ENCODE measurements around the gene DOC2B. TPM values are rescaled to one million over a fixed set of nuclear protein-coding genes. Genes with fewer than 3 reads are reported as not detected.
A peak's percentile ranks its signal among the peaks of the same experiment; 100 is the strongest.

DOC2B gene
- total RNA-seq, 2 experiments from 2014 or later = 0.05 TPM; not detected in 1

- H3K36me3 Mint-ChIP-seq = no peaks in the 10 kb centered on the region
- CTCF ChIA-PET = no interaction called here
- H3K27ac Mint-ChIP-seq = no peak overlapping the region
Observed at GRCh38 chr17:192666-193425, 11.4 kb upstream of the DOC2B start.

GRCh38 chr17:189444-189843 lies 8.0 kb upstream of the DOC2B start:
- H3K4me3 Mint-ChIP-seq = no peak overlapping the region
- H3K27me3 Mint-ChIP-seq = peaks cover 5% of the 10 kb centered on the region
- no peaks in the 10 kb centered on the region for H3K9me3 Mint-ChIP-seq (ENCODE audit: low read depth)
- H3K27ac Mint-ChIP-seq = no peak overlapping the region
- peaks cover 21% of the 10 kb centered on the region for H3K4me1 Mint-ChIP-seq
- CTCF ChIA-PET = no interaction called here
- DNase-seq (no peak), ATAC-seq (no peak)
- H3K36me3 Mint-ChIP-seq = no peaks in the 10 kb centered on the region

More at GRCh38 chr17:192666-193425, 11.4 kb upstream of the DOC2B start:
- peaks cover 3% of the 10 kb centered on the region for H3K4me1 Mint-ChIP-seq
- no peak for DNase-seq
- no peaks in the 10 kb centered on the region for H3K9me3 Mint-ChIP-seq (ENCODE audit: low read depth)
- H3K27me3 Mint-ChIP-seq = peaks cover 11% of the 10 kb centered on the region
- H3K4me3 Mint-ChIP-seq = no peak overlapping the region
- no peak for ATAC-seq

- CTCF ChIA-PET = interaction anchor here (0.7 to 1.4 kb wide), 2 partner anchors 9 to 332 kb away, joined by 3 read pairs; no protein-coding TSS in a partner anchor
- Mint-ChIP-seq H3K4me3 (no peak overlapping the region), H3K27ac (no peak overlapping the region), H3K9me3 (ENCODE audit: low read depth) (no peaks in the 10 kb centered on the region), H3K36me3 (no peaks in the 10 kb centered on the region), H3K4me1 (peaks cover 22% of the 10 kb centered on the region), H3K27me3 (peaks cover 24% of the 10 kb centered on the region)
- DNase-seq (no peak), ATAC-seq (no peak)
Observed at GRCh38 chr17:187130-187529, 5.7 kb upstream of the DOC2B start.

GRCh38 chr17:185445-186138 lies 4.1 kb upstream of the DOC2B start:
- peaks cover 25% of the 10 kb centered on the region for H3K4me1 Mint-ChIP-seq
- CTCF ChIA-PET = no interaction called here
- H3K27me3 Mint-ChIP-seq = peaks cover 29% of the 10 kb centered on the region
- H3K27ac Mint-ChIP-seq = peak overlapping the region; percentile 69
- no peaks in the 10 kb centered on the region for H3K36me3 Mint-ChIP-seq
- H3K9me3 Mint-ChIP-seq (ENCODE audit: low read depth) = no peaks in the 10 kb centered on the region
- DNase-seq = peak; percentile 76
- ATAC-seq = peak; percentile 28
- H3K4me3 Mint-ChIP-seq = peak overlapping the region; percentile 6

- H3K9me3 Mint-ChIP-seq (ENCODE audit: low read depth) = no peaks in the 10 kb centered on the region
- H3K36me3 Mint-ChIP-seq = no peaks in the 10 kb centered on the region
- peaks cover 41% of the 10 kb centered on the region for H3K27me3 Mint-ChIP-seq
- ATAC-seq = no peak
- DNase-seq = no peak
- peaks cover 23% of the 10 kb centered on the region for H3K4me1 Mint-ChIP-seq
- H3K4me3 Mint-ChIP-seq = no peak overlapping the region
- CTCF ChIA-PET = interaction anchor here (1.3 kb wide), 1 partner anchor 37 kb away, joined by 3 read pairs; no protein-coding TSS in a partner anchor
- H3K27ac Mint-ChIP-seq = no peak overlapping the region
Observed at GRCh38 chr17:183021-183420, 1.6 kb upstream of the DOC2B start.

- peak overlapping the region; percentile 21 for H3K4me3 Mint-ChIP-seq
- no peak for ATAC-seq
Observed at GRCh38 chr17:182050-182751, 751 bp upstream of the DOC2B start.

GRCh38 chr17:180381-181244 lies 837 bp downstream of the DOC2B start:
- no peaks in the 10 kb centered on the region for H3K36me3 Mint-ChIP-seq
- CTCF ChIA-PET = no interaction called here
- peaks cover 13% of the 10 kb centered on the region for H3K4me1 Mint-ChIP-seq
- H3K27ac Mint-ChIP-seq = no peak overlapping the region
- ATAC-seq (no peak), DNase-seq (no peak)
- H3K4me3 Mint-ChIP-seq = no peak overlapping the region
- no peaks in the 10 kb centered on the region for H3K9me3 Mint-ChIP-seq (ENCODE audit: low read depth)
- peaks cover 49% of the 10 kb centered on the region for H3K27me3 Mint-ChIP-seq

More at GRCh38 chr17:182050-182751, 751 bp upstream of the DOC2B start:
- CTCF ChIA-PET = interaction anchor here (1.3 kb wide), 1 partner anchor 36 kb away, joined by 3 read pairs; no protein-coding TSS in a partner anchor
- Mint-ChIP-seq H3K27me3 (peaks cover 48% of the 10 kb centered on the region), H3K27ac (no peak overlapping the region), H3K4me1 (peaks cover 23% of the 10 kb centered on the region), H3K9me3 (ENCODE audit: low read depth) (no peaks in the 10 kb centered on the region), H3K36me3 (no peaks in the 10 kb centered on the region)
- DNase-seq = no peak

GRCh38 chr17:179781-180380 lies 1.6 kb downstream of the DOC2B start:
- Mint-ChIP-seq H3K9me3 (ENCODE audit: low read depth) (no peaks in the 10 kb centered on the region), H3K27ac (no peak overlapping the region), H3K4me3 (no peak overlapping the region), H3K36me3 (no peaks in the 10 kb centered on the region), H3K27me3 (peaks cover 49% of the 10 kb centered on the region), H3K4me1 (peaks cover 6% of the 10 kb centered on the region)
- CTCF ChIA-PET = no interaction called here
- DNase-seq = no peak
- no peak for ATAC-seq

GRCh38 chr17:179066-179432 lies 2.4 kb downstream of the DOC2B start:
- DNase-seq (no peak), ATAC-seq (no peak)
- H3K27me3 Mint-ChIP-seq = peaks cover 49% of the 10 kb centered on the region
- H3K9me3 Mint-ChIP-seq (ENCODE audit: low read depth) = no peaks in the 10 kb centered on the region
- peaks cover 5% of the 10 kb centered on the region for H3K4me1 Mint-ChIP-seq
- CTCF ChIA-PET = no interaction called here
- H3K27ac Mint-ChIP-seq = no peak overlapping the region
- H3K36me3 Mint-ChIP-seq = no peaks in the 10 kb centered on the region
- H3K4me3 Mint-ChIP-seq = no peak overlapping the region

GRCh38 chr17:178292-179065 lies 3.0 kb downstream of the DOC2B start:
- CTCF ChIA-PET = no interaction called here
- H3K27ac Mint-ChIP-seq = no peak overlapping the region
- no peaks in the 10 kb centered on the region for H3K9me3 Mint-ChIP-seq (ENCODE audit: low read depth)
- H3K36me3 Mint-ChIP-seq = no peaks in the 10 kb centered on the region
- no peak for ATAC-seq
- DNase-seq = no peak
- no peak overlapping the region for H3K4me3 Mint-ChIP-seq
- peaks cover 43% of the 10 kb centered on the region for H3K27me3 Mint-ChIP-seq
- peaks cover 5% of the 10 kb centered on the region for H3K4me1 Mint-ChIP-seq

GRCh38 chr17:177762-178161 lies 3.7 kb downstream of the DOC2B start:
- H3K9me3 Mint-ChIP-seq (ENCODE audit: low read depth) = no peaks in the 10 kb centered on the region
- DNase-seq (no peak), ATAC-seq (no peak)
- peaks cover 36% of the 10 kb centered on the region for H3K27me3 Mint-ChIP-seq
- H3K4me3 Mint-ChIP-seq = no peak overlapping the region
- no peak overlapping the region for H3K27ac Mint-ChIP-seq
- peaks cover 5% of the 10 kb centered on the region for H3K4me1 Mint-ChIP-seq
- CTCF ChIA-PET = no interaction called here
- H3K36me3 Mint-ChIP-seq = no peaks in the 10 kb centered on the region

- DNase-seq (no peak), ATAC-seq (no peak)
- peaks cover 3% of the 10 kb centered on the region for H3K4me1 Mint-ChIP-seq
- H3K27me3 Mint-ChIP-seq = peaks cover 30% of the 10 kb centered on the region
- H3K4me3 Mint-ChIP-seq = no peak overlapping the region
- H3K36me3 Mint-ChIP-seq = no peaks in the 10 kb centered on the region
- H3K27ac Mint-ChIP-seq = no peak overlapping the region
- CTCF ChIA-PET = interaction anchor here (0.8 kb wide), 1 partner anchor 24 kb away, joined by 3 read pairs; no protein-coding TSS in a partner anchor
- no peaks in the 10 kb centered on the region for H3K9me3 Mint-ChIP-seq (ENCODE audit: low read depth)
Observed at GRCh38 chr17:177155-177554, 4.3 kb downstream of the DOC2B start.

Measured in activated CD8-positive, alpha-beta memory T cell treated with anti-CD3 and anti-CD28 coated beads, Interleukin-2, amount 10 ng/mL, durations not matched to agents 7 days and 5 days (primary cell).